Measurements from ENCODE around the gene CUBN. TPM values are rescaled to one million over a fixed set of nuclear protein-coding genes. Genes with fewer than 3 reads are reported as not detected.
A peak's percentile ranks its signal among the peaks of the same experiment; 100 is the strongest.

Gene CUBN
- total and polyA plus RNA-seq, 10 of the 15 experiments (the other 5 are each of a cell fraction or from before 2014, with no cell fraction given) = under 0.01 to 0.14 (median 0.02) TPM; not detected in 6

DNA sequence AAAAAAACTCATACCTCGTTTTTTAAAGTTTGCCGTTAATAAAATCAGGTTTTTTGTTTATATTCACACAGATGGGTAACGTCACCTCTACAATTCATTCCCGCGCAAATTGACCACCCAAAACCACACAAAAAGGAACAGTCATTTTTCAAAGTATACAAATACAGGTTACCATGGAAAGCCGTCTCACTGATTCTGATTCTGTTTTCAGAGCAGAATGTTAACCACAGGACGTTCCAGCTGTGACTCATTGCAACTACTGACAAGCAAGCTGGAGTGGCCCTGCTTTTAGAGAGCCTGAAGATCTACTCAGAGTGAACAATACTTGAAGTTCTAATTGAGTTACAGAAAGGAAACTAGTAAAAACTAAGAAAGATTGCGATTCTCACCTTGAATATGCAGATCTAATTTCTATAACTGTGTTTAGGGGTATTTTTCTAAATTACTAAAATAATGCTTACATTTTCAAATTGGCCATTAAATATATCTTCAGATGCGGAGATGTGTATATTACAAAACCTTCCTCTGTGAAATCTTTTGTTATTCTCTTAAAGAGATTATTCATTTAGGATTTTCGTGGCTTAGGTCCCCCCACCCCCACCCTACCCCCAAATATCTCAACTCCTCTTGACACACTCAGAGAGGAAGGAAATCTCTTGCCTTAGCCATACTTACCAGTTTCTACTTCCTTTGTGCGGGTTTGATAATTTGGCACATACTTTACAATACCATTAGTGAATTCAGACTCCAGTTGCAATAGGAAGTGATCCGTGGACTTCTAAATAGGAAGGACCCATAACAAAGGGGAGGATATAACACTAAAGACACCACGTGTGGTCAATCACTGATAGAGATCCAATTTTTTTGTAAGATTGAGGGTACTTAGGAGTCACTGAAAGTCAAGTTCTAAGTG is 106.0 kb downstream of the CUBN start (continued):
- TF ChIP-seq, protein P1, sequence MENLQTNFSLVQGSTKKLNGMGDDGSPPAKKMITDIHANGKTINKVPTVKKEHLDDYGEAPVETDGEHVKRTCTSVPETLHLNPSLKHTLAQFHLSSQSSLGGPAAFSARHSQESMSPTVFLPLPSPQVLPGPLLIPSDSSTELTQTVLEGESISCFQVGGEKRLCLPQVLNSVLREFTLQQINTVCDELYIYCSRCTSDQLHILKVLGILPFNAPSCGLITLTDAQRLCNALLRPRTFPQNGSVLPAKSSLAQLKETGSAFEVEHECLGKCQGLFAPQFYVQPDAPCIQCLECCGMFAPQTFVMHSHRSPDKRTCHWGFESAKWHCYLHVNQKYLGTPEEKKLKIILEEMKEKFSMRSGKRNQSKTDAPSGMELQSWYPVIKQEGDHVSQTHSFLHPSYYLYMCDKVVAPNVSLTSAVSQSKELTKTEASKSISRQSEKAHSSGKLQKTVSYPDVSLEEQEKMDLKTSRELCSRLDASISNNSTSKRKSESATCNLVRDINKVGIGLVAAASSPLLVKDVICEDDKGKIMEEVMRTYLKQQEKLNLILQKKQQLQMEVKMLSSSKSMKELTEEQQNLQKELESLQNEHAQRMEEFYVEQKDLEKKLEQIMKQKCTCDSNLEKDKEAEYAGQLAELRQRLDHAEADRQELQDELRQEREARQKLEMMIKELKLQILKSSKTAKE (IDR thresholded peaks at IDR 0.05; ENCODE audit: low read depth, poor library complexity, severe bottlenecking) = no peak
- no peak for TF ChIP-seq YY1 (IDR thresholded peaks at IDR 0.05; ENCODE audit: low read depth, low read length)
- TF ChIP-seq ATF7 (IDR thresholded peaks at IDR 0.05; ENCODE audit: low read depth) = peak; percentile 78
- TF ChIP-seq, protein P2, sequence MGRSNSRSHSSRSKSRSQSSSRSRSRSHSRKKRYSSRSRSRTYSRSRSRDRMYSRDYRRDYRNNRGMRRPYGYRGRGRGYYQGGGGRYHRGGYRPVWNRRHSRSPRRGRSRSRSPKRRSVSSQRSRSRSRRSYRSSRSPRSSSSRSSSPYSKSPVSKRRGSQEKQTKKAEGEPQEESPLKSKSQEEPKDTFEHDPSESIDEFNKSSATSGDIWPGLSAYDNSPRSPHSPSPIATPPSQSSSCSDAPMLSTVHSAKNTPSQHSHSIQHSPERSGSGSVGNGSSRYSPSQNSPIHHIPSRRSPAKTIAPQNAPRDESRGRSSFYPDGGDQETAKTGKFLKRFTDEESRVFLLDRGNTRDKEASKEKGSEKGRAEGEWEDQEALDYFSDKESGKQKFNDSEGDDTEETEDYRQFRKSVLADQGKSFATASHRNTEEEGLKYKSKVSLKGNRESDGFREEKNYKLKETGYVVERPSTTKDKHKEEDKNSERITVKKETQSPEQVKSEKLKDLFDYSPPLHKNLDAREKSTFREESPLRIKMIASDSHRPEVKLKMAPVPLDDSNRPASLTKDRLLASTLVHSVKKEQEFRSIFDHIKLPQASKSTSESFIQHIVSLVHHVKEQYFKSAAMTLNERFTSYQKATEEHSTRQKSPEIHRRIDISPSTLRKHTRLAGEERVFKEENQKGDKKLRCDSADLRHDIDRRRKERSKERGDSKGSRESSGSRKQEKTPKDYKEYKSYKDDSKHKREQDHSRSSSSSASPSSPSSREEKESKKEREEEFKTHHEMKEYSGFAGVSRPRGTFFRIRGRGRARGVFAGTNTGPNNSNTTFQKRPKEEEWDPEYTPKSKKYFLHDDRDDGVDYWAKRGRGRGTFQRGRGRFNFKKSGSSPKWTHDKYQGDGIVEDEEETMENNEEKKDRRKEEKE (IDR thresholded peaks at IDR 0.05) = no peak
- TF ChIP-seq HCFC1 (IDR thresholded peaks at IDR 0.05; ENCODE audit: low read length) = no peak
- TF ChIP-seq, protein P3, sequence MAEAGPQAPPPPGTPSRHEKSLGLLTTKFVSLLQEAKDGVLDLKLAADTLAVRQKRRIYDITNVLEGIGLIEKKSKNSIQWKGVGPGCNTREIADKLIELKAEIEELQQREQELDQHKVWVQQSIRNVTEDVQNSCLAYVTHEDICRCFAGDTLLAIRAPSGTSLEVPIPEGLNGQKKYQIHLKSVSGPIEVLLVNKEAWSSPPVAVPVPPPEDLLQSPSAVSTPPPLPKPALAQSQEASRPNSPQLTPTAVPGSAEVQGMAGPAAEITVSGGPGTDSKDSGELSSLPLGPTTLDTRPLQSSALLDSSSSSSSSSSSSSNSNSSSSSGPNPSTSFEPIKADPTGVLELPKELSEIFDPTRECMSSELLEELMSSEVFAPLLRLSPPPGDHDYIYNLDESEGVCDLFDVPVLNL (IDR thresholded peaks at IDR 0.05; ENCODE audit: low read depth, low read length) = no peak
- no peak for TF ChIP-seq NR2C2 (IDR thresholded peaks at IDR 0.05; ENCODE audit: borderline replicate concordance, control insufficient read depth, insufficient read length, low read depth)
- TF ChIP-seq FOXM1 (IDR thresholded peaks at IDR 0.05; ENCODE audit: low read depth, low read length) = peak; percentile 66; the same call in 1 of the 2 replicates
- TF ChIP-seq CHD4 (IDR thresholded peaks at IDR 0.05) = no peak
- peak; percentile 76 for TF ChIP-seq BCL11A (IDR thresholded peaks at IDR 0.05; ENCODE audit: low read depth, low read length)
- TF ChIP-seq NFIC (IDR thresholded peaks at IDR 0.05; ENCODE audit: low read depth, low read length) = peak; percentile 81; the same call in 1 of the 2 replicates
- no peak for TF ChIP-seq ZSCAN29 (IDR thresholded peaks at IDR 0.05)
- no peak for TF ChIP-seq ZNF622 (IDR thresholded peaks at IDR 0.05)
- TF ChIP-seq, protein P4, sequence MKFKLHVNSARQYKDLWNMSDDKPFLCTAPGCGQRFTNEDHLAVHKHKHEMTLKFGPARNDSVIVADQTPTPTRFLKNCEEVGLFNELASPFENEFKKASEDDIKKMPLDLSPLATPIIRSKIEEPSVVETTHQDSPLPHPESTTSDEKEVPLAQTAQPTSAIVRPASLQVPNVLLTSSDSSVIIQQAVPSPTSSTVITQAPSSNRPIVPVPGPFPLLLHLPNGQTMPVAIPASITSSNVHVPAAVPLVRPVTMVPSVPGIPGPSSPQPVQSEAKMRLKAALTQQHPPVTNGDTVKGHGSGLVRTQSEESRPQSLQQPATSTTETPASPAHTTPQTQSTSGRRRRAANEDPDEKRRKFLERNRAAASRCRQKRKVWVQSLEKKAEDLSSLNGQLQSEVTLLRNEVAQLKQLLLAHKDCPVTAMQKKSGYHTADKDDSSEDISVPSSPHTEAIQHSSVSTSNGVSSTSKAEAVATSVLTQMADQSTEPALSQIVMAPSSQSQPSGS (IDR thresholded peaks at IDR 0.05; ENCODE audit: low read length) = peak; percentile 85
- TF ChIP-seq, protein P5, sequence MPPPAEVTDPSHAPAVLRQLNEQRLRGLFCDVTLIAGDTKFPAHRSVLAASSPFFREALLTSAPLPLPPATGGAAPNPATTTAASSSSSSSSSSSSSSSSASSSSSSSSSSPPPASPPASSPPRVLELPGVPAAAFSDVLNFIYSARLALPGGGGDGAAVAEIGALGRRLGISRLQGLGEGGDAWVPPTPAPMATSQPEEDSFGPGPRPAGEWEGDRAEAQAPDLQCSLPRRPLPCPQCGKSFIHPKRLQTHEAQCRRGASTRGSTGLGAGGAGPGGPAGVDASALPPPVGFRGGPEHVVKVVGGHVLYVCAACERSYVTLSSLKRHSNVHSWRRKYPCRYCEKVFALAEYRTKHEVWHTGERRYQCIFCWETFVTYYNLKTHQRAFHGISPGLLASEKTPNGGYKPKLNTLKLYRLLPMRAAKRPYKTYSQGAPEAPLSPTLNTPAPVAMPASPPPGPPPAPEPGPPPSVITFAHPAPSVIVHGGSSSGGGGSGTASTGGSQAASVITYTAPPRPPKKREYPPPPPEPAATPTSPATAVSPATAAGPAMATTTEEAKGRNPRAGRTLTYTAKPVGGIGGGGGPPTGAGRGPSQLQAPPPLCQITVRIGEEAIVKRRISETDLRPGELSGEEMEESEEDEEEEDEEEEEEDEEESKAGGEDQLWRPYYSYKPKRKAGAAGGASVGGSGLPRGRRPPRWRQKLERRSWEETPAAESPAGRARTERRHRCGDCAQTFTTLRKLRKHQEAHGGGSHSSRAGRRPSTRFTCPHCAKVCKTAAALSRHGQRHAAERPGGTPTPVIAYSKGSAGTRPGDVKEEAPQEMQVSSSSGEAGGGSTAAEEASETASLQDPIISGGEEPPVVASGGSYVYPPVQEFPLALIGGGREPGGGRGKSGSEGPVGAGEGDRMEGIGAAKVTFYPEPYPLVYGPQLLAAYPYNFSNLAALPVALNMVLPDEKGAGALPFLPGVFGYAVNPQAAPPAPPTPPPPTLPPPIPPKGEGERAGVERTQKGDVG (CRISPR knock-in tag; IDR thresholded peaks at IDR 0.05) = no peak
- no peak for TF ChIP-seq KDM1A (IDR thresholded peaks at IDR 0.05; ENCODE audit: borderline replicate concordance)
- TF ChIP-seq, protein P6, sequence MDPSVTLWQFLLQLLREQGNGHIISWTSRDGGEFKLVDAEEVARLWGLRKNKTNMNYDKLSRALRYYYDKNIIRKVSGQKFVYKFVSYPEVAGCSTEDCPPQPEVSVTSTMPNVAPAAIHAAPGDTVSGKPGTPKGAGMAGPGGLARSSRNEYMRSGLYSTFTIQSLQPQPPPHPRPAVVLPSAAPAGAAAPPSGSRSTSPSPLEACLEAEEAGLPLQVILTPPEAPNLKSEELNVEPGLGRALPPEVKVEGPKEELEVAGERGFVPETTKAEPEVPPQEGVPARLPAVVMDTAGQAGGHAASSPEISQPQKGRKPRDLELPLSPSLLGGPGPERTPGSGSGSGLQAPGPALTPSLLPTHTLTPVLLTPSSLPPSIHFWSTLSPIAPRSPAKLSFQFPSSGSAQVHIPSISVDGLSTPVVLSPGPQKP (IDR thresholded peaks at IDR 0.05; ENCODE audit: low read depth, low read length) = no peak

Data from GM12878 (cell line).